ENCODE measurements around the gene CHN1.

Gene CHN1

DNA sequence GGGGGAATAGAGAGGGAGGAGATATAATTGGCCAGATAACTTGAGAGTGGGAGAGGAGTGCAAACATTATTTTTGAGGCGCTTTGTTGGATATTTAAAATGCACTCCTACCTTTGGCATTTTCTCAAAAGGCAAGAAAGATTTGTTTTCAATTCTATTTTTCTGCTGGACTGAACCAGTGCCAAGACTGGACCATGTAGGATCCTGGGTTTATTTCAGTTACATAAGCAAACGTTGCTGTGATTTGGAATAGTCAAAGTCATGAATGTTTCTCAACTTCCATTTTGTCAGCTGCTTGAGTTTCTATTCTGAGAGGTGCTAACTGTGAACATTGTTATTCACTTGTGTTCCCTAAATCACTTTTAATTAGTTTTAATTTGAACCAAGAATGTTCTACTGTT is 232.0 kb downstream of the CHN1 start:
- no peak for DNase-seq (ENCODE audit: extremely low read depth in 1 of 2, low read depth in 1 of 2)

DNA sequence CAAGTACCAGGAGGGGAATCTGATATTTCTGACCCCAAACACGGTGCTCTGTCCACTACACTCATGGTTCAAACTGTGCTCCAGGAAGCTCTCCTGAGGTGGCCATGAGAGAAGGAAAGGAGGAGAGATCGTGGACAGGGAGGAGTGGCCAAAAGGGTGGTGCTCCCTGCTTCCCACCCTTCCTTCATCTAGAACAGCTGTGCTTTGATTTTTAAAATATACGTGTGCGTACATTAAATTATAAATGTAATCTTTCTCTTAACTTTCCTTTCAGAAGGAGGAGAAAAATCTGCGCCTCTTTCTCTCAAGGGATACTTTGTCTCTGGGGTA is 232.7 kb downstream of the CHN1 start:
- no peak for DNase-seq (ENCODE audit: extremely low read depth in 1 of 2, low read depth in 1 of 2)

DNA sequence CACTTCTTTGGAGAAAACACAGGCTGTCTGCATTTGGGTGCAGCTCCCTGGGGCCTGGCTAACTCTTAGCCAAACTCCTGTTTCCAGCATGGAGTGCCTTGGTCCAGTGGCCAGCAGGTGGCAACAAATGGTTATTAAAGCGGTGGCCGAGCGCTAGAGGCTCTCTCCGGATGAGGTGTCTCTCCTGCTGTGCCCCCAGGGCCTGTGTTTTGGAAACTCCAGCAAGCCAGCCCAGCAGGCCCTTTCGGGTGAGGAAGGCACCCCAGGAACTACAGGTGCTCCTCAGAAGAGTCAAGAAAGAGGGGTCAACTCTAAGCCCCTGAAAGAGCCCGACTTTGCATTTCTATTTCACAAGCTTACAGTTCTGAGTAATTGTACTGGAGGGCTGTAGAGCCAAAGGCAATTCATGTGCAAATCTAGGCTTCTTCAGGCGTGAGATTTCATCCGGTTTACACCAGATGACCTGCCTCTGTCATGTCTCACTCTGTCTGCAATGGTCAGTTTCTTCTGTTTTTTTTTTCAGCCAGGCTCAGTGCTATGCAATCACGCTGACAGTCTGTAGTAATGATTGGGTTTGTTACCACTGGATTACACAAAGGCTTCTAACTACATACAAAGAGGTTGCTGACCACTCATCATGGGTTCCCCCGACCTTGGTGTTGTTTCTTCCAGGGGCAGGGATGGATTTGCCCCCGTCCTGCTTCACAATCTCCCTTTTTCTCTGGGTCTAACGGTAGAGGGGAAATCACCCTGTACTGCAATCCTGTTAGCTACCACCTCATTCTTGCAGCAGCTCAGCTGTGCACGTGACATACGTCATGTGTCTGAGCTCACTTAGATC is 233.3 kb downstream of the CHN1 start:
- peak in 1 of 2 donors; percentile 22 for DNase-seq (ENCODE audit: extremely low read depth in 1 of 2, low read depth in 1 of 2)

DNA sequence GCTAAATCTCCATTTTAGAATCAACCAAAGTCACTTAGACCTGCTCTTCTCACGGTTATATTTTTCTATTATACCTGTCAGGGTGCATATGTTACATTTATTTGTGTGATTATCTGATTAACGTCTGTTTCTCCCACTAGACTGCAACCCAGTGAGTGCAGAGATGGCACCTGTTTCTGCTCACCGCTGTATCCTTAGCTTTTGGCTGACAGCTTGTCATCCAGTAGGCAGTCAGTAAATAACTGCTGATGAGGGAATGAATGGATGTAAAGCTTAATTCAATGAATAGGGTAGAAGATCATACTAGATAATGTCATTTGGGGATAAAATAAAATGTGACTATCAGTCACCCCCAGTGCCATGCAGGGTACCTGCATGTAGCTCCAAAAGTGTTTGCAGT is 234.0 kb downstream of the CHN1 start:
- no peak for DNase-seq (ENCODE audit: extremely low read depth in 1 of 2, low read depth in 1 of 2)

DNA sequence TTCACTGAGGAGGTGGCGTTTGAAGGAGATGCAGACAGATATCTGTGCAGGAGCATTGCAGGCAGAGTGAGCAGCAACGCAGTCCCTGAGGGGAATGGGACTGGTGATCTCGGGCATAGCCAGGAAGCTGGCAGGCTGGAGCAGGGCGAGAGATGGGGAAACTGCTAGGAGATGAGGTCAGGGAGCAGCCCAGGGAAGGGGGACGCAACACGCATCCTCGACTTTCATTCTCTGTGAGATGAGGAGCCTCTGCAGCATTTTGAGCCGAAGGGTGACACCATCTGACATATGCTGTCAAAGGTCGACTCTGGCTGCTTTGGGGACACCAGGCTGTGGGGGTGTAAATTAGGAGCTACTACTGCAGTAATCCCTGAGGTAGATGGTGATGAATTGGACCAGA is 236.6 kb downstream of the CHN1 start:
- no peak for DNase-seq (ENCODE audit: extremely low read depth in 1 of 2, low read depth in 1 of 2)

DNA sequence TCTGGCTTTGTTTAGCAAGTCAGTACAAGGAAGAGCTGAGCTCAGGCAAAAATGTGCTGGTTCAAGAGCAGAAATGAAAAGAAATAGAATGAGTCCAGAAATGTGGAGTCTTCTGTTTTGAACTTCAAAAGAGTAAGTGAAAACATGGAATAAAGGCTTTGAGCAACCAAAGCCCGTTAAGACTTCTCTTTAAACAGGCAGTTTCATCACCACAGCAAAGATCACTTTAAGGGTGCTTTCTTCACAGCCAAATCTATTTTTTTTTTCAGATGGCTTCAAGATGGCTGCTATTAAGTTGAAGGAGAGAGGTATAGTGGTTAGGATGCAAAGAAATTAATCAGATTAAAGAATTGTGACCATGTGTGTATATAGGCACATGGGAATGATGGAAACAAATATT is 238.9 kb downstream of the CHN1 start:
- no peak for DNase-seq (ENCODE audit: extremely low read depth in 1 of 2, low read depth in 1 of 2)

DNA sequence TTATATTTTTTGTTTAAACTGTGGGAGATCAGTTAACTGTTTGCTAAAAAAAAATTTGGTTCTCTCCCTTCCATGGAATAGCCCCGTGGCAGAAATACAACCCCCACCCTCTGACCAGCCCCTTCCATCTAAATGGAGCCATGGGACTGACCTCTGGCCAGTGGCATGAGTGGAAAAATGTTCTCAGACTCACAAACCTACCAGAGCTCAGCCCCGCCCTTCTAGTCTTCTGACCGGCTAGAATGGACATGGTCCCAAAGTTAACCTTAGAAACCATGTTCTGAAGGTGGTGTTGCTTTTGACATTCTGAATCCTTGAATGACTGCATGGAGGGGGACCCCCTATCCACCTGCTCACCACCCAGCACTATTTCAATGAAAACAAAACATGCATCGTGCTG is 239.6 kb downstream of the CHN1 start:
- DNase-seq (ENCODE audit: extremely low read depth in 1 of 2, low read depth in 1 of 2): no peak

DNA sequence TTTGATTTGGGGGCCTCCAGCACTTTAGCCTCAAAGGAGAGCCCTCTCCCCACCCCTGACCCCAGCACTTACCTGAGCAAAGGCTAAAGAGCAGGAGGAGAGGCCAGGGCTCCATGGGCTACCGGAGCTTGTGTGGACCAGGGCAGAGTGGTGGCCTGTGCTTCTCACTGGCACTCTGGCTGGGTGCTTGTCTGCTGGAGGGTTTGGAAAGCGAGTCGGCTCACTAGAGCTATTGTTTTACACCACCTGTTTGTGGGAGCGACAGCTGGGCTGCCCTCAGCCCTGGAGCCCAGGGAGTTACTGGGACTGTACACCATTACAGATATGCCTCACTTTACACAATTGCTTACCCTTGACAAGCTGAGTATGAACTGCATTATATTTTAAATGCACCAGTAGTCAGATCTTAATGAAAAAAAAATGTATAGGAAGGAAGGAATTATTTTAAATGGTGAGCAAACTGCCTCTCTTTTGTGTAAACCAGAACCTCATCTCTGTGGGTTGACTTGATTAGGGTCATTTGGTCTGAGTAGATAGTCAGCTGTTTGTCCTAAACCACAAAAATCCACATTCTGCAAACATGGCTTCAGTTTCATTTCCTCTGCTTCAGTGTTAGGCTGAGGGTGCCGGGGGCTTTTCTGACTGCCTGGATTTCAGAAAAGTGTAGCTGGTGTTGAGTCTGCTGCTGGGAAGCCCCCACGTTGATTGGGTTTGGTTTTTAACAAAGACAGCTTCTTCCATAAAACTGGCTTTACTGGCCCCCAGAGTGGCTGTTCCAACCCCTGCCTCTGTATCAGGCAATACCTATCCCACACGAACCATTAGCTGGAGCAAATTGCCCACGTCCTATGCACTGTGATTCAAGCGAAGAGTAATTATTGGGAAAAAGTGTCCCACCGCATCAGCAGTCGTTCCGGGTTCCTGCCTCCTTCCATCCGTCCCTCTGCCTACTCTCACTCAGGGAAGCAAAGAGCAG is 240.6 kb downstream of the CHN1 start, which contains the start of gene CHRNA1:
CHRNA1 (minus strand) TSS at position 193 of the 976 bp plus-strand sequence; CDS start at position 115, 78 bp downstream.
- DNase-seq (ENCODE audit: extremely low read depth in 1 of 2, low read depth in 1 of 2): no peak

DNA sequence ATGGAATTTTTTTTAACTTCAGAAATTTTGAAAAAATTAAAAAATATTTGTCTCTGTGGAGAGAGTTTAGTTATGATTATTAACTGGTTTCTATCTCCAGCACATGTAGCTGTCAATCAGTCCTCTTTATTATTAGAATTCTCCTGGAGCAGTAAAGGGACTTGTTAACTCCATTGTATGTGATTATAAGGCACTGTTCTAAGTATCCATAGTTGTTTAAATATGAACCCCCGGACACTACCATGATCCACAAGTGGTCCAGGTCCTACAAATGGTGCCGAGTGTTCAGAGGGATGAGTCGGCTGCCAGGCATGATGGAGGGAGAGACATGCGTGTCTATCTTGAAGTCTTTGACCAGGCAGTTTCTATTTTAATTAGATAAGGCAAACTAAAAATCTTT is 241.4 kb downstream of the CHN1 start:
- no peak for DNase-seq (ENCODE audit: extremely low read depth in 1 of 2, low read depth in 1 of 2)

DNA sequence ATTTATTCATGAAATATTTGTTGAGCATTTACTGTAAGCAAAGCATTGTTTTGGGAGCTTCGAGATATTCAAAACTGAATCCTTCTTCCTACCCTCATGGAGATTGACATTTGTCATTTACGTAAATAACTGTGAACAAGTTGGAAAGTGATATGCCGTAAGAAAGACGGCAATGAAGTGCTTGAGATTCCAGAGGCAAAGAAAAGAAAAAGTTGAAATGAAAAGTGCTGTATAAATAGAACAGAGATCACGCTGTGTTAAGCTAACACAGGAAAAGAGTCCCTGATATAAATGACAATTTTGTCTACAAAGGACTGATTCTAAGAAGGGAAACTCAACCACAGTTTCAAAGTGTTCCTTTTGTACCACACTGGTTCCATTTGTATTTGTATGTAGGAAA is 242.7 kb downstream of the CHN1 start:
- DNase-seq (ENCODE audit: extremely low read depth in 1 of 2, low read depth in 1 of 2): no peak

DNA sequence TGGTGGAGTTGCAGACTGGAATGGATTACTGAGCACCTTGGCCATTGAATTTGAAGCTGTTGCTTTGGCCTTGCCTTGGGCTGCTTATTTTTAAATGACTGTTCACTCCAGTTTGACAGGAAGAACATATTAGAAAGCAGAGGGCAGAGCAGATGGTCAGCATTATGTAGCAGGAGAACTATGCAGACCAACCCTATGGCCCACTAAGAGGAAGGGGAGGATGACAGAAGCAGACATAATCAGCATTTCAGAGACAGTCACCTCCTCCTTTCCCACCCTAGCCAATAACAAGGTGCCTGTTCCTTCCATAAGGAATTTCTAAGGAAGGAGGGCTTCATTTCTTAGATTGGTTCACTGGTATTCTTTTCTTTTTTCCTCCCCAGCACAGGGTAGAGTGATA is 243.3 kb downstream of the CHN1 start:
- DNase-seq (ENCODE audit: extremely low read depth in 1 of 2, low read depth in 1 of 2): no peak

DNA sequence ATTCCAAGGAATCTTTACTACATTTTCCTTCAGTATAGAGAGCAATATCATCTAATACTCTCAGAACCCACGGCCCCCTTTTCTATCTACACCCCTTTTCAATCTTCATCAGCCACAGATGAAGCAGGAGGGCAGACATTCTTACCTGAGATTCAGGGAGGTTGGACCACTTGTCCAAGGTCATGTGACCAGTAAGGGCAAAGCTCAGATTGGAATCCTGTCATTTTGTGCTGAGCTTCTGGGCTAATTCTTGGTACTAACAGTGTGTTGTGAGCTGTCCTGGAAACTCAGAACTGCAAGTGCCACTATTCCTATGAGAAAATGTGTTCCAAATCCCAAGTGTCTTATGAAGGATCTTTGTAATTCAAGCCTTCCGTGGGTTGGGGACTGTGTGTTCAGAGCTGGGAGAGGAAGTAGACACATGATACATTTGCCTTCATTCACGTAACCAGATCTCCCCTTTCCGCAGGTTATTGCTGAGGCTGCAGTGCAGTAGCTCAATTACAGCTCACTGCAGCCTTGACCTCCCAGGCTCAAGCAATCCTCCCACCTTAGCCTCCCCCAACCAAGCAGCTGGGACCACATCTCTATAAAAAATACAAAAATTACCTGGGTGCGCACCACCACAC is 244.2 kb downstream of the CHN1 start:
- DNase-seq (ENCODE audit: extremely low read depth in 1 of 2, low read depth in 1 of 2): no peak

DNA sequence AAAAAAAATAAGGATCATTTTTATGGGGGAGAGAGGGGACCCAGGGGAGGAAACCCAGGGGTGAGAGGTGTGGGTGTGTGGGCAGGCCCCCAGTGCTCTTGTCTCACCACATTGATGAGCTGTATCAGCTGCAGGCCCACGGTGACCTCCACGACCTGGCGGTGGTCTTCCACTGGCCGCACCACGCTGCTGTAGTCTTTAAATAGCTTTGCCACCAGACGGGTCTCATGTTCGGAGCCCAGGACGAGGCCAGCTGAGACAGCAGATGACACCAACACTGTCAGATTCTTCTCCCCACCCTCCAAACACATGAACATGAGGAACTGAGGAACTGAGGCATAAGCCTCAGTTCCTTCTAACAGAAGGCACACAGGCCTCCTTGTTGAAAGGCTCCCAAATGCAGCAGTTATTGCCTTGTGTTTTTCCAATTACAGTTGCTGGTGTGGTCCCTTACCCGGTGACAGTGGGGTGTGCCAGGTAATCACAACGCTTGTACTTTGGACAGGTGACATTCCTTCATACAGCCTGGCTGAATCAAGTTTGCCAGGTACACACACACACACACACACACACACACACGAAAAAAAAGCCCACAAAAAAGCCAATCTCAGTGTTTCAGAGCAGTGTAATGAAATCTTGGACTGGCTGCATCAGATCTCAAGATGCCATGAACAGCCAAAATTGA is 245.7 kb downstream of the CHN1 start:
- DNase-seq (ENCODE audit: extremely low read depth in 1 of 2, low read depth in 1 of 2): no peak

DNA sequence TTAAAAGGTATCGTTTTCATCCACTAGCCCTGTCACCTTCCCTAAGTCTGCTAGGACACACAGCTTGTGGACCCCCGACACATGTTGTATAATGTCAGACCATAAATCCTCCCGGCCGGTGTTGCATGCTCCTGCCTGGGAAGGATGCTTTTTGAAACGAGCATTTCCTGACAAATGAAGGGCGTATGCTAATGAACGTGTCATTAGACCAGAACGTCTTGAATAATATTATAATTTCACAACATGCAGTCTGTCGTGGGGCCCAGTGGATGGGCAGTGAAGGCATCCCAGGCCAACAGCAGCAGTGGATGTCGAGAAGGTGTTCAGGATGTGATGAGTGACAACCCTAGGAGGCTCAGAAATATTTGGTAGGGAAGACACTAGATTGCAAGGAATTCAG is 248.4 kb downstream of the CHN1 start:
- DNase-seq (ENCODE audit: extremely low read depth in 1 of 2, low read depth in 1 of 2): no peak

DNA sequence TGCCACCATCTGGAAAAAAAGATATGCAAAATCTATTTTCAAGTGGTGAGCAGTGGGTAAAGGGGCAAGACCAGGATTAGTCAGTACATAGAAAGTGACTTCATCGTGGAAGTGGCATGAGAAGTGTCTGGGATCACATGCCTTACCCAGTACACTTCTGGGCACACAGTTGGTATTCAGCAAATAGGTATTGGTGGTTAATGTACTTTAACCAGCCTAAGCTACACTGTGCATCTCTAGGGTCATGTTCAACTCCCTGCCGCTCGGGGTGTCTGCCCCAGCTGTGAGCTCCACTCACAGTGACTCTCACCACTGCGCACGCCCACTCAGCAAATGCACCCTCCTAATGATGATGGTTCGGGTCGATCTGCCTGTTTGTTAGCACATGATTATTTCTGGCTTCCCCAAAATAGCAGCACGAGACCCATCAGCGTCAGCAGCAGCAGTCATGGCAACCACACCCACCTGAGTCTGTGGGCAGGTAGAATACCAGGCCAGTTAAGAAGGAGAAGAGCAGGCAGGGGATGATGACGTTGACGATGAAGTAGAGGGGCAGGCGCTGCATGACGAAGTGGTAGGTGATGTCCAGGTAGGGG is 252.0 kb downstream of the CHN1 start:
- DNase-seq (ENCODE audit: extremely low read depth in 1 of 2, low read depth in 1 of 2): no peak

DNA sequence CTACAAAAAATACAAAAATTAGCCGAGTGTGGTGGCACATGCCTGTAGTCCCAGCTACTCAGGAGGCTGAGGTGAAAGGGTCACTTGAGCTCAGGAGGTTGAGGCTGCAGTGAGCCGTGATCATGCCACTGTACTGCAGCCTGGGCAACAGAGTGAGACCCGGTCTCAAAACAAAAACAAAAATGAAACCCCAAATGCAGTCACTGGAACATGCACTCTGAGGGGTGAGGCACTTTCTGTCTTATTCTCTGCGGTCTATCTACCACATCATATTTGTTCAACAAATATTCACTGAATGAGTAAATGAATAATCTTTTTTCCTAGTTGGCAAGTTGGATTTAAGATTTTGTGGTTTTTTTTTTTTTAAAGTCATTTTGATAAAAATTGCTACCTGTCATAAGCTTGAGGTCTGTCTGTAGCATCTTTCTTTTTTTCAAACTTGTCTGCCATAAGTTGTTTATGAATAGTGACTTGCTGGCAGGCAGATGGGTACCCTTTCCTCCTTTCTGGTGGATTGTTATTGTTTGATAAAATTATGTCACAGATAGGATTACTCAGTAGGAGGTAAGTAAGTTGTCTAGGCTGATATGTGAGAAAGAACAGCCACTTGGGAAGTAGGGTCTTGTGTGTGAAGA is 252.7 kb downstream of the CHN1 start:
- DNase-seq (ENCODE audit: extremely low read depth in 1 of 2, low read depth in 1 of 2): no peak

DNA sequence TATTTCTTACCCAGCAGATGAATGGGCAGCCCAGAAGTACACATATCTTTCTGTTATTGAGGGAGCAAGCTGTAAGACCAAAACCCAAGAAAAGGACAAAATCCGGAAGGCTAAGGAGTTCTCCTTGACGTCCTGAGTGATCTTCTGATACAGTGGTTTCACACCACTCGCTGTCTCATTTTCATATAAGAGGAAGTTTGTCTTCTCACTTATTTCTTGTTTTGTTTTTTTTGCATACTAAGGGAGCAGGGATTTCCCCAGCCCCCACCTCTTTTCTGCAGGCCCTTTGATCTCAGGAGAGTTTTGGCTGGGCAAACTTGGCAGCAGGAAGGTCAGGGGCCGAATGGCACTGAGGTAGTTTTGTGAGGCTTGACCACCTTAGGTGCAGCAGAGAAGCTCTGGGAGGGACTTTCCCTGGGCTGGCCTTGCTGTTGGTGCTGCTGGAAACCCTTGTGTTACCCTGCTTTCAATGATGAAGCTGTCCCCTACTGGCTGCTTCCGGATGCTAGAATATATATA is 254.2 kb downstream of the CHN1 start:
- DNase-seq (ENCODE audit: extremely low read depth in 1 of 2, low read depth in 1 of 2): no peak

DNA sequence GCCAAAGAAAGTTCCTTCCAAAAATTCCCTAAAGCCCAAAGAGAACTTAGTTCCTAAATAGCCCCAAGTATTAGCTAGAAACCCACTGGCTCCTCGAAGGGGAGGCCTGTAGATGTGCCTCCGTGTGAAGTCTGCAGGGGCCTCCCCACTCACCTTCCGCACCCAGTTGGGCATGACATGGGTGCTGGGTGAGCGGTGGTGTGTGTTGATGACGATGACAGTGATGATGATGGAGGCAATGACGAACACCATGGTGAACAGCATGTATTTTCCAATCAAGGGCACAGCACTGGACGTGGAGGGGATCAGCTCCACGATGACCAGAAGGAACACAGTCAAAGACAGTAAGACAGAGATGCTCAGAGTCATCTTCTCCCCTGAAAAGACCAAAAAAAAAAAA is 255.4 kb downstream of the CHN1 start:
- no peak for DNase-seq (ENCODE audit: extremely low read depth in 1 of 2, low read depth in 1 of 2)

DNA sequence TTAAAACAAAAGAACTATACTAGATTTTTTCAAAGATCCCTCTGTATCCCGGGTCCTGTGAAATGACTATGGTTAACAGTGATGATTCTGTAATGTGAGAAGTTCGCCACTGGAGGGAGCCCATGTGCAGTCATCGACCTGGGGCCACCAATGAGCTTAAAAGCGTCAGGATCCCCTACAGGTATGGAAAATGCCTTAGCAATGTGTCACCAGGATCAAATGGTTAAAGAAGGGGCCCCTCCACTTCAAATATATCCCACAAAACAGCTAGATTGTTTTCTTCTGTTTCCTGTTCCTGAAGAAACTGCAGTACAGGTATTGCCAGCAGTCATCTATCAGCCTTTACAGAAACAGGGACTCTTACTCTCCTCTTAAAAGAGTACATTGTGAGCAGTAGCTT is 256.2 kb downstream of the CHN1 start:
- DNase-seq (ENCODE audit: extremely low read depth in 1 of 2, low read depth in 1 of 2): peak; percentile 49 to 55

All from activated CD8-positive, alpha-beta memory T cell treated with anti-CD3 and anti-CD28 coated beads for 1 hour (primary cell).